GM18502 (cell line): ENCODE results near the gene UCHL5.

Experiments used
- ATAC-seq: cut with Tn5 transposase; IDR thresholded peaks from one replicate; pipeline ENCODE4 v1.9.1; 2021; ENCODE audit warnings: mild to moderate bottlenecking; ENCODE audit not compliant: unreplicated experiment, poor library complexity

Gene UCHL5

DNA sequence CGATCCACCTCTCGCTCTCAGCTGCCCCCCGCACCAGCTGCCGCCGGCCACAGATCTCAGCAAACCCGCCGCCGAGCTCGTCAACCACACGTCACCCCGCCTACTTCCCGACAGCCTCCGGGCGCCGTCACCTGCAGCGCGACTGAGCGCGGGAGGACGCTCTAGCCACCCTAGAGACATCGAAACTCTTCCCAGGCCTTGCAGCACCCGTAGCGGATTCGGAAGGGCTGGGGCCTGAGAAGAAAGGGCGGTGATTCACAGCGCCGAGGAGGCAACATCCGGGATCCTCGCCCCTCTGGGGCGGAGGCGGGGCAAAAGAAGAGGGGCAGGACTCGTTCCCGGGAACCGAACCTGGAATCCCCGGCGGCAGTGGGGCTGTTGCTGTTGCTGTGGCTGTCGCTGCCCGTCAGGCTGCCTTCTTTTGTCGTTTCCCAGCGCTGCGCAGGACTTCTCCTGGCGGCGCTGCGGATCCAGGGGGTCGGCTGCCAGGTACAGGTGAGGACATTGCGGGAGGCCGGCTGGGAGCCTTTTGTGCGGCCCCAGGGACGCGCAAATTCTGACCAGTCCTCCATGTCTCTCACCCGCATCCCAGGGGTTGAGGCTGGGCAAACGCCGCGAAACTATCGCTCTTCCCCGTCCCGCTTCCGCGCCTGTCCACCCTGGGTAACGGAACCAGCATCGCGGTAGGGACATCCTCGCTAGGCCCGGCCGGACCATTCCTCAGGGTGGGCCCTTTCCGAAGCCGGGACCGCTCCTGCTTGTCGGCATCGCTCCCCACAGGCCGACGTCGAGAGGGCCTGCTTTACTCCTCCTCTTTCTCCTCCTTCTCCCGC, at the start of gene UCHL5, which contains the start of gene RO60:
TSS of gene UCHL5 (minus strand) at position 79 of the 833 bp plus-strand sequence. CDS start 100 bp downstream, outside the sequence.
TSS of gene RO60 (plus strand) at position 331 of the 833 bp plus-strand sequence. CDS start 9,443 bp downstream, outside the sequence.
- peak; percentile 92 for ATAC-seq

GRCh38 chr1:193108471-193108870, 49.3 kb upstream of the UCHL5 start:
- ATAC-seq = no peak

GRCh38 chr1:193105821-193106177, 46.6 kb upstream of the UCHL5 start:
- no peak for ATAC-seq

- ATAC-seq = peak; percentile 92
Observed at GRCh38 chr1:193104907-193105820, 46.0 kb upstream of the UCHL5 start, which contains the start of gene GLRX2. TSS of gene GLRX2 (minus strand) at chr1:193105414. CDS start at chr1:193105382, 32 bp downstream.

DNA sequence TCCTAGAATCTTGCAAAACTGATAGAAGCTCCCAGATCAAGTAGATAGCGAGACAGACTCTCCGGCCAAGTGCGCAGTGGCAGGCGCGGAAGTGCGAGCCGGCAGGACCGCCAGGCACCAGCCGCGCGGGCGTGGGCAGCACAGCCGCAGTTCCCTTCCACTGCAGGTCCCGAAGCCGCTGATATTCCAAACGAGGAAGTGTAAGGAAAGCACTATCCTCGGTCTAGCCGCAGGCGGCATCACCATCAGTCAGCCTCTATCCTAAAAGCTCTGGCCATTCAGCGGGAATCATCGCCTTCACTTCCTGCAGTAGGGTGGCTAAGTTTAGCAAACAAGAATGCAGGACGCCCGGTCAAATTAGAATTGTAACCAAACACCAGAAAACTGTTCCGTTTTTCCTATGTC, 45.3 kb upstream of the UCHL5 start:
- ATAC-seq = peak; percentile 43

DNA sequence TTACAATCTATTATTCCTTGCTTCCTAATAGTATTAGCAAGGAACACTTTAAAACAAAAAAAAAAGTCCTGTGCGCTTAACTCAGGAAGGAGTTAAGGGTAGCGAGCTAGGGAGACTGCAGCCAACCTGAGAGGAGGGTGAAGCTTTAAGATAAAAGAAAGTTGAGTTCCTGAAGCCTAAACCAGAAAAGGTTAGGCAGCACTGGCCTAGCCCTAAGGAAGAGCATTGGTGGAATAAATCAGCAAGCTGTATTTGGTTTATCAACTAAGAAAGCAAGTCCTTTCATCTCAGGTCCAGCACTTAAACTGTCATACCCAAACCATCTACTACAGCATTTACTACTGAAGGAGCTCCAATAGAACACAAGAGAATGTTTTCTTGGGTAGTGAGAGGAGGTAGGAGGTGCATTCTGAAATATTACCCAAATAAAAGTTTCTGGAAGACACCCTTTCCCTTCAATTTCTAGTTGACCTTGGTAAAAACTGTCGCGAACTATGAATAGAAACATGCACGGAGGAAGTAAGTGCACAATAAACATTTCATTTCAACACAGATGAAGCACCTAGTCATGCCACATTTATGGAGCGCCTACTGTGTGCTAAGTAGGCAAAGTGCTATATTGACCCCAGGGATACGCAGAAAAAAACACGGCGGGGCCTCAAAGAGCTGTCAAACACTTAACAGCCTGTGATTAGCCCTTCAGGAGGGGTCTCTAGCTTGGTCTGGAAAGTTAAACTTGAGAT, 44.8 kb upstream of the UCHL5 start:
- no peak for ATAC-seq

DNA sequence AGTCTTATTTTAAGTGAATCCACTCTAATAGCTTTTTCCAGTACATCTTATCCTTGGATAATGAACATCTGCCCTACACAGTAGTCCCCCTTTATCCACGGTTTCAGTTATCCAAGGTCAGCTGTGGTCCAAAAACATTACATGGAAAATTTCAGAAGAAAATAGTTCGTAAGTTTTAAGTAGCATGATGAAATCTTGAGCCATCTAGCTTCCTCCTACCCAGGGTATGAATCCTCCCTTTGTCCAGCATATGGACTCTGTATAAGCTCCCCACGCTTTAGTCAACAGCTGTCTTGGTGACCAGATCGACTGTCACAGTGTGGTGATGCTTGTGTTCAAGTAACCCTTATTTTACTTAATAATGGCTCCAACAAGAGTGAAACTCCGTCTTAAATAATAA, 43.5 kb upstream of the UCHL5 start:
- ATAC-seq = no peak

- no peak for ATAC-seq
Observed at GRCh38 chr1:193094112-193094511, 35.0 kb upstream of the UCHL5 start.

DNA sequence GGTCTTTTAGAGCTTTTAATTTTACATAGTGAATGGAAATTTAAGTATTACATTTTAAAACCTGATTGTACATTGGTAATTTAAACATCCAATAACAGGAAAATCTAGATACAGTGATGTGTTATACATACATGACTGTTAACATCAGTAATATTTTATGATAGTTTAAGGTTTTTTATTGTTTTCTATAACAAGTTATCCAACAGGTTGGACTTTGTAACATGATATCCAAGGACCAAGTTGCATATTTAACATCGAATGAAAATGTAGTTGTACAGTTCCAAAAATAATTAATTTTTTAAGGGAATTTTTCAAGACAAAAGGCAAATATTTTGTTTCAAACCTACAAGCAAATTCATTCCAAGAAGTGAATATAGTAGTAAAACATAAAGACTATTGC, 31.7 kb upstream of the UCHL5 start:
- no peak for ATAC-seq

GRCh38 chr1:193087893-193088292, 28.7 kb upstream of the UCHL5 start:
- ATAC-seq = no peak

- ATAC-seq = no peak
Observed at GRCh38 chr1:193086342-193086741, 27.2 kb upstream of the UCHL5 start.

DNA sequence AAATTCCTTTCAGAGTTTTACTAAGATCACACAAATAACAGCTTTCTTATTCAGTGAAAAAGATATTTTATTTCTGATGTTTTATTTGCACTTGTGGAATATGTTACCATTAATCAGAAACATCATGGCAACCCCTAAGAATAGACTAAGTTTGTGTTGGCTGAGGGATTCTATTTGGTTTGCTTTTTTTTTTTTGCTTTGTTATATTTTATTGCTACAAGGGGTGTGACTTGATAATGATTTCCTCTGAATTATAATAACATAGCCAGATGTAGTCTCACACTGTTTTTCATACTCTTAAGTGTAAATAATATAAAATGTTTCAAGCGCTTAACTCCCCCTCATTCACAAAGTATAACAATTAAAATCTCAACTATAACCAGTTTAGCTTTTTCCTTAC, 26.1 kb upstream of the UCHL5 start:
- no peak for ATAC-seq

- ATAC-seq = peak; percentile 96
Observed at GRCh38 chr1:193083365-193084088, 24.4 kb upstream of the UCHL5 start.

GRCh38 chr1:193079187-193079586, 20.0 kb upstream of the UCHL5 start:
- no peak for ATAC-seq

- no peak for ATAC-seq
Observed at GRCh38 chr1:193077991-193078390, 18.8 kb upstream of the UCHL5 start.

DNA sequence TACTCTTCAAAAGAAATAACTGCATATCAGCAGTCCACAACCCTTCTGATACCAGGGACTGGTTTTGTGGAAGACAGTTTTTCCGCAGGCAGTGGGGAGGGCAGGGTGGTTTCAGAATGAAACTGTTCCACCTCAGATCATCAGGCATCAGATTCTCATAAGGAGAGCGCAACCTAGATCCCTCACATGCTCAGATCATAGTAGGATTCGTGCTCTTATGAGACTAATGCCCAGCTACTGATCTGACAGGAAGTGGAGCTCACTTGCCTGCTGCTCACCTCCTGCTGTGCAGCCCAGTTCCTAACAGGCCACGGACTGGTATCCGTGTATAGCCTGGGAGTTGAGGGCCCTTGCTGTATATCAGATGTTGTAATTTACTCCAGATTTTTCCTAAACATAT, 11.8 kb upstream of the UCHL5 start:
- peak; percentile 39 for ATAC-seq

DNA sequence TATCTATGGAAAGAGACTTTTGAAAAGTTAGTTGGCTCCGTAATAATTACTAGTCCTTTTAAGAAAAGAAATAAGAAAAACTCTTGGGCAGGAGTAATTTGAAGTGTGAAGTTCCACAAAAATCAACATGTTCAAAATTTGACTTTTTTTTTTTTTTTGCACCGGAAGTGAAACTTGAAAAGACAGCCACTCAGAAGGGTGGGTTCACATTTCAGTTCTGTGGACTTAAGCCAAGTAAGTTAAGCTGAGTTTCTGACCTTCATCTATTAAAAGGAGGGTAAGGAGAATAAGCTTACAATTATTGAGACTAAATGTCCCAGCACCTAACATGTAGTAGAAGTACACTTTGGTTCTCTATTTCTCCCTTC, 11.2 kb upstream of the UCHL5 start:
- ATAC-seq = peak; percentile 32

GRCh38 chr1:193069748-193070385, 10.7 kb upstream of the UCHL5 start:
- ATAC-seq = no peak

- no peak for ATAC-seq
Observed at GRCh38 chr1:193068013-193068412, 8.9 kb upstream of the UCHL5 start.
